Naive thymus-derived CD8-positive, alpha-beta T cell (primary cell): ENCODE measurements around the gene CTSG. TPM values are rescaled to one million over a fixed set of nuclear protein-coding genes. Genes with fewer than 3 reads are reported as not detected.
"Not testable (repeated sequence)": the region's sequence is repeated elsewhere in the genome, so short reads cannot be mapped to it uniquely, and the experiment has no call there.

Source experiments
- ATAC-seq, 2 donors: fragments of 150-1000 bp; cut with Tn5 transposase in 1 of 2; sonication (Bioruptor Pico), chemical (Tn5 transposase) in 1 of 2; 1 replicate in 1 of 2; 2 replicates in 1 of 2; pipeline ENCODE4 v1.10.0; 2021; ENCODE audit warnings: mild to moderate bottlenecking in 2 of 2, moderate library complexity in 2 of 2
- POLR2A ChIA-PET: fragments of 350-600 bp; sonication (Branson Sonifier 250); formaldehyde crosslinking; loops from one replicate; lab custom pipeline; 2021; ENCODE audit warnings: antibody characterized with exemption; lab: Charles Lee
- DNase-seq, 10 donors: peaks; one replicate each; pipeline versions ENCODE4 v3.0.0 to v3.0.0-alpha.2; 2020 to 2022
- H3K27ac Mint-ChIP-seq, 10 donors: one replicate each; pipeline ENCODE4 v1.8.0; 2020 to 2022; ENCODE audit warnings: mild to moderate bottlenecking in 10 of 10, mixed read lengths in 10 of 10, moderate library complexity in 4 of 10, inconsistent platforms in 1 of 10
- H3K27me3 Mint-ChIP-seq, 5 donors: one replicate each; pipeline ENCODE4 v1.8.0; 2021 to 2022; ENCODE audit warnings: mixed read lengths in 5 of 5
- H3K36me3 Mint-ChIP-seq, 3 donors: one replicate each; pipeline ENCODE4 v1.8.0; 2020 to 2022; ENCODE audit warnings: mixed read lengths in 3 of 3, mild to moderate bottlenecking in 2 of 3, inconsistent platforms in 1 of 3
- H3K4me1 Mint-ChIP-seq, 4 donors: one replicate each; pipeline ENCODE4 v1.8.0; 2021 to 2022; ENCODE audit warnings: mixed read lengths in 4 of 4
- H3K4me3 Mint-ChIP-seq, 10 donors: one replicate each; pipeline ENCODE4 v1.8.0; 2020 to 2022; ENCODE audit warnings: mild to moderate bottlenecking in 10 of 10, mixed read lengths in 10 of 10, moderate library complexity in 6 of 10, inconsistent platforms in 1 of 10
- H3K9me3 Mint-ChIP-seq, 9 donors: one replicate each; pipeline ENCODE4 v1.8.0; 2020 to 2022; ENCODE audit warnings: mixed read lengths in 9 of 9, mild to moderate bottlenecking in 3 of 9, inconsistent platforms in 1 of 9, moderate library complexity in 1 of 9
- polyA plus RNA-seq, 3 donors: library from polyadenylated mRNA; unstranded; fragments of 300-500 nt; fragmentation: Illumina TruSeq; gene quantifications; one replicate each; pipeline ENCODE4 v1.2.3, GENCODE V29; 2021
- total RNA-seq, 8 experiments: library from RNA in 2 of 8; stranded (reverse) in 2 of 8; gene quantifications; one replicate each; pipeline ENCODE4 v1.2.3 and lab custom pipeline; 2021 to 2026

The CTSG gene
- total and polyA plus RNA-seq, 5 experiments from 2014 or later, result not detected

DNA sequence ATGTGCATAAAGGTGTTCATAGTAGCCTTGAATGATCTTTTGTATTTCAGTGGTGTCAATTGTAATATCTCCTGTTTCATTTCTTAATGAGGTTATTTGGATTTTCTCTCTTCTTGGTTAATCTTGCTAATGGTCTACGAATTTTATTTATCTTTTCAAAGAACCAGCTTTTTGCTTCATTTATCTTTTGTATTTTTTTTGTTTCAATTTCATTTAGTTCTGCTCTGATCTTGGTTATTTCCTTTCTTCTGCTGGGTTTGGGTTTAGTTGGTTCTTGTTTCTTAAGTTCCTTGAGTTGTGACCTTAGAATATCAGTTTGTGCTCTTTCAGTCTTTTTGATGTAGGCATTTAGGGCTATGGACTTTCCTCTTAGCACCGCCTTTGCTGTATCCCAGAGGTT, 15.0 kb upstream of the CTSG start:
- POLR2A ChIA-PET, DNase-seq, H3K4me3 Mint-ChIP-seq, H3K4me1 Mint-ChIP-seq, H3K27ac Mint-ChIP-seq, ATAC-seq: not testable (repeated sequence)
- peaks cover 3 to 54% (median 40%) of the 10 kb centered on the region in 9 donors for H3K9me3 Mint-ChIP-seq
- H3K27me3 Mint-ChIP-seq, result peaks cover 4 to 23% (median 8%) of the 10 kb centered on the region in 5 donors
- peaks cover 0 to 22% (median 11%) of the 10 kb centered on the region in 3 donors for H3K36me3 Mint-ChIP-seq

DNA sequence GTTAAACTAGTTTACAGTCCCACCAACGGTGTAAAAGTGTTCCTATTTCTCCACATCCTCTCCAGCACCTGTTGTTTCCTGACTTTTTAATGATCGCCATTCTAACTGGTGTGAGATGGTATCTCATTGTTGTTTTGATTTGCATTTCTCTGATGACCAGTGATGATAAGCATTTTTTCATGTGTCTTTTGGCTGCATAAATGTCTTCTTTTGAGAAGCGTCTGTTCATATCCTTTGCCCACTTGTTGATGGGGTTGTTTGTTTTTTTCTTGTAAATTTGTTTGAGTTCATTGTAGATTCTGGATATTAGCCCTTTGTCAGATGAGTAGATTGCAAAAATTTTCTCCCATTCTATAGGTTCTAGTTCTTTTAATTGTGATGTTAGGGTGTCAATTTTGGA, 8.4 kb upstream of the CTSG start:
- not testable (repeated sequence) for H3K27ac Mint-ChIP-seq, DNase-seq

DNA sequence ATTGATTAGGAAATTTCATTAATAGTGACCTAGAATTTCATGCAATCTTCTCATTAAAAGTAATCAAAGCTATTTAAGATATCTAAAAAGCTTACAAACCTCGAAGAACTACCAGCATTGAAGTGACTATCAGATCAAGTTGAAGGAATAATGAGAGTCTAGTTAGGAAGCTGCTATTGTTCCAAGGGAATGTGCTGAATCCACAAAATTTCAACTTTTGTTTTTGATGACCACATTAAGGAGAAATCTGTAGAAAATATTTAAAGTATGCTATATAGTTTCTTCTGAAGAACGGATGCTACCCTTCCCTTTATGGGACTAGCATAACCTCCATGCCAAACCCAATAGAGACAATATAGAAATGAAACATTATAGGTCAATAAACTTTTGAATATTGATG, 2.5 kb upstream of the CTSG start:
- no peak for DNase-seq
- Mint-ChIP-seq H3K9me3 (no peaks in the 10 kb centered on the region), H3K4me3 (no peak overlapping the region), H3K27ac (no peak overlapping the region), H3K27me3 (peaks cover 0 to 8% (median 0%) of the 10 kb centered on the region in 5 donors), H3K36me3 (no peaks in the 10 kb centered on the region), H3K4me1 (peaks cover 0 to 4% (median 0%) of the 10 kb centered on the region in 4 donors)
- no peak for ATAC-seq
- POLR2A ChIA-PET, result no interaction called here

More for the DNA sequence above, 8.4 kb upstream of the CTSG start:
- POLR2A ChIA-PET, ATAC-seq, H3K4me3 Mint-ChIP-seq, H3K27me3 Mint-ChIP-seq, H3K4me1 Mint-ChIP-seq: not testable (repeated sequence)
- Mint-ChIP-seq H3K9me3 (peaks cover 0 to 33% (median 16%) of the 10 kb centered on the region in 9 donors), H3K36me3 (peaks cover 0 to 18% (median 0%) of the 10 kb centered on the region in 3 donors)

DNA sequence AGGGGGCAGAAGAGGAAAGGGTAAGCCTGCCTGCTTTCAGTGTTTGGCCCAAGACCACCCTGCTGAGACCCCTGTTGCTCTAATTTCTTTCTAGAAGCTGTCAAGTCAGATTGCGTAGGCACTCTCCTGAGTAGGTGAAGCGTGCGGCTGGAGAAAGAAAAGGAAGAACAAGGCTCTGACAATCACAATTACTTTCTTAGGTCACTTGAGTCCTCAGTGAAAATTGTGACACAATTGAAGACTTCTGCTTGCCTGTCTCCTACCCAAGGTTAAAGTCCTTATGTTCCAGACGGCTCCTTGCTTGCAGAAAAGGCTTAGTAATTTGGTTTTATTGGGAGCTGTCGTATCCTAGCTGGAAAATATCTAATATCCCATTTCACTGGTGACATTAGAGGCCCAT, 721 bp upstream of the CTSG start:
- Mint-ChIP-seq H3K27ac (no peak overlapping the region), H3K4me1 (peaks cover 0 to 4% (median 0%) of the 10 kb centered on the region in 4 donors), H3K9me3 (no peaks in the 10 kb centered on the region), H3K27me3 (peaks cover 0 to 8% (median 3%) of the 10 kb centered on the region in 5 donors), H3K36me3 (no peaks in the 10 kb centered on the region), H3K4me3 (no peak overlapping the region)
- POLR2A ChIA-PET, result no interaction called here
- no peak for DNase-seq
- ATAC-seq, result no peak

DNA sequence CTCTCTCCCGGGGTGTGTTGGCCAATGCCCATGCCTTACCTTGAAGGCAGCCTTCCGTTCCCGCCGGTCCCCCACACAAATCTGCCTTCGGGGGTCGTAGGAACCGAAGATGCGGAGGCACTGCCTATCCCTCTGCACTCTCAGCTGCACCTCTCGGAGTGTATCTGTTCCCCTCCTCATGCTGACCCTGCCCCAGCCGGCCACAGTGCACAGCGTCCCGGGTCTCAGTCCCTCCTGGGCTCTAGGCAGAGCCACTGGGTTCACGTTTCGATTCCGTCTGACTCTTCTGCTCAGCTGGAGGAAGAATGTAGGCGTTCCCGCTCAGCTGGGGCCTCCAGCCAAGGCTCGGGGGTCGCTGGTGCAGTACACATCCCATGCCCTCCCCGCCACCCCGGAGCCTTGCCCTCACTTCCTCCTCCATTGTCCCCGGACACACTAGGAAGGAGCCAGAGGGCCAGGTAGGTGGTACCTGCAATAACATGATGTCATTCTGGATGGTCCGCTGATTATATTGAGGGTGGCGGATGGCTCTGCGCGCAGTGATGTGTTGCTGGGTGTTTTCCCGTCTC, 1.8 kb downstream of the CTSG start:
- Mint-ChIP-seq H3K9me3 (peaks cover 0 to 13% (median 6%) of the 10 kb centered on the region in 9 donors), H3K27ac (no peak overlapping the region), H3K27me3 (peaks cover 0 to 8% (median 3%) of the 10 kb centered on the region in 5 donors), H3K4me3 (no peak overlapping the region), H3K4me1 (peaks cover 0 to 4% (median under 1%) of the 10 kb centered on the region in 4 donors), H3K36me3 (peaks cover 0 to 8% (median 0%) of the 10 kb centered on the region in 3 donors)
- ATAC-seq (no peak), DNase-seq (no peak)
- POLR2A ChIA-PET, result no interaction called here

DNA sequence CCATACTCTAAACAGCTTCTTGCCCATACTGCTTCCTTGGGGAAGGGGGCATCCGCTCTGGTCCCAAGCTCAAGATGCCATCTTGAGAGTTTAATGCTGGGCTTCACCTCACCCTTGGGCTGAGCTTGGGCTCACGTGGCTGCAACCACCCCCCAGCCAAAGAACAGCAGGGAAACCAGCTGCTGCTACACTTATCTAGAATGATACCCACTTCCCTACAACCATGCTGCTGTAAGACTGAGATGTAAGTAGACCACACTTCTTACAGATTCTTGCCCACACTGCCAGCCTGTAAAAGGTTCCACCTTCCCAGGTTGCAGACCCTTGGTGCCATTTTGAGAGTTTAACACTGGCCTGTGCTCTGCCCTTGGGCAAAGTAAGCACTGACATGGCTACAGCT, 9.7 kb downstream of the CTSG start:
- POLR2A ChIA-PET, result no interaction called here
- Mint-ChIP-seq H3K27ac (no peak overlapping the region), H3K9me3 (peaks cover 13 to 71% (median 44%) of the 10 kb centered on the region in 9 donors), H3K4me1 (peaks cover 0 to 2% (median 0%) of the 10 kb centered on the region in 4 donors), H3K4me3 (no peak overlapping the region), H3K36me3 (peaks cover 2 to 40% (median 21%) of the 10 kb centered on the region in 3 donors), H3K27me3 (peaks cover 0 to 15% (median 9%) of the 10 kb centered on the region in 5 donors)
- ATAC-seq, result no peak
- no peak for DNase-seq

DNA sequence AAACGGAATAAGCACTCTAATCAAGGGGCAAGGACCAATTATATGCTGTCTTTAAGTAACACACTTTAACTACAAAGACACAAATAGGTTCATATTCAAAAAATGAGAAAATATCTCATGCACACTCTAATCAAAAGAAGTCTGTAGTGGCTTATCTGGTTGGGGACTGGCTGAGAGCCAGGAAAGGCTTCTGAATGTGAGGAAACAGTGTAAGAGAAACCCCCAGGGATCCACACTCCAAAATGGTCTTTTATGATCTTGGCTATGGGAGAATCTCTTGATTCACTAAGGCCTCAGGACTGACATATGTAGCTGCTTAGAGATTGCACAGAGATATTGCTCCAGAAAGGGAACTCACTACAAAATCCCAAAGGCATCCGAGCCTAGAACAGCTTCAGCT, 10.3 kb downstream of the CTSG start:
- Mint-ChIP-seq H3K27me3 (peaks cover 0 to 17% (median 11%) of the 10 kb centered on the region in 5 donors), H3K27ac (peak overlapping the region in 1 of 10 donors; percentile 59), H3K36me3 (peaks cover 2 to 40% (median 21%) of the 10 kb centered on the region in 3 donors), H3K9me3 (peaks cover 13 to 72% (median 44%) of the 10 kb centered on the region in 9 donors), H3K4me3 (no peak overlapping the region), H3K4me1 (no peaks in the 10 kb centered on the region)
- POLR2A ChIA-PET, result no interaction called here
- ATAC-seq (no peak), DNase-seq (no peak)

DNA sequence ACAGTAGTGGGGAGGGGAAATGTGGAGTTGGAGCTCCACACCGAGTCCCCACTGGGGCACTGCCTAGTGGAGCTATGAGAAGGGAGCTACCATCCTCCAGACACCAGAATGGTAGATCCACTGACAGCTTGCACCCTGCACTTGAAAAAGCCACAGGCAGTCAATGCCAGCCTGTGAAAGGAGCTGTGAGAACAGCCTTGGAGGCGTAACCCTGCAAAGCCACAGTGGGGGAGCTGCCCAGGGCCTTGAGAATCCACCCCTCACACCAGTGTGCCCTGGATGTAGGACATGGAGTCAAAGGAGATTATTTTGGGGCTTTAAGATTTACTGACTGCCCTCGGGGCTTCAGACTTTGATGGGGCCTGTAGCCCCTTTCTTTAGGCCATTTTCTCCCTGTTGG, 12.5 kb downstream of the CTSG start:
- POLR2A ChIA-PET, result no interaction called here
- H3K4me1 Mint-ChIP-seq, result no peaks in the 10 kb centered on the region
- H3K27ac Mint-ChIP-seq, result no peak overlapping the region
- peaks cover 11 to 54% (median 37%) of the 10 kb centered on the region in 9 donors for H3K9me3 Mint-ChIP-seq
- H3K36me3 Mint-ChIP-seq, result peaks cover 2 to 32% (median 21%) of the 10 kb centered on the region in 3 donors
- H3K4me3 Mint-ChIP-seq, result no peak overlapping the region
- no peak for ATAC-seq
- no peak for DNase-seq
- H3K27me3 Mint-ChIP-seq, result peaks cover 0 to 28% (median 11%) of the 10 kb centered on the region in 5 donors

DNA sequence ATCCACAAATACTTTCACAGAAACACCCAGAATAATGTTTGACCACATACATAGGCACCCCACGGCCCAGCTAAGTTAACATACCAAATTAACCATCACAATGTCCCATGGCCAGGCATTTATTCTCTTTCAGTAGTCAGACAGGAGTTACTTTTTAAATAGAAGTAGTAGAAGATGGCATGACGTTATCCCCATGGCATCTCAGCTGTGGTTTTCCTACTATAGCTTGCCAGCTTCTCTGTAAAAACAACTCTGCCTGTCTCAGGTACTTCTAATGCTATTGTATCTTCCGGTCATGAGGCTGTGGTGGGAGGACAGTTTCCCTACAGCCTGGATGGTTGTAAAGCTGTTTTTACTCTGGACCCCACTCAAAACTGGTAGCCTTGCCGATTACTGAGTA, 19.3 kb downstream of the CTSG start:
- DNase-seq, result no peak
- ATAC-seq, result no peak
- Mint-ChIP-seq H3K27ac (no peak overlapping the region), H3K9me3 (peaks cover 0 to 25% (median 9%) of the 10 kb centered on the region in 9 donors), H3K4me1 (no peaks in the 10 kb centered on the region), H3K27me3 (peaks cover 0 to 14% (median 12%) of the 10 kb centered on the region in 5 donors), H3K4me3 (no peak overlapping the region), H3K36me3 (peaks cover 2 to 21% (median 2%) of the 10 kb centered on the region in 3 donors)
- POLR2A ChIA-PET, result no interaction called here

DNA sequence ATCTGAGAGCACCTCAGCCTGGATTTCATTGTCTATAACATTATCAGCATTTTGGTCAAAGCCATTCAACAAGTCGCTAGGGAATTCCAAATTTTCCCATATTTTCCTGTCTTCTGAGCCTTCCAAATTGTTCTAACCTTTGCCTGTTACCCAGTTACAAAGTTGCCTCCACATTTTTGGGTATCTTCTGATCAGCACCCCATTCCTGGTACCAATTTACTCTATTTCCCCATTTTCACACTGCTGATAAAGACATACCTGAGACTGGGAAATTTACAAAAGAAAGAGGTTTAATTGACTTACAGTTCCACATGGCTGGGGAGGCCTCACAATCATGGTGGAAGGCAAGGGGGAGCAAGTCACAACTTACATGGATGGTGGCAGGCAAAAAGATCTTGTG, 27.0 kb downstream of the CTSG start:
- H3K27ac Mint-ChIP-seq, POLR2A ChIA-PET, H3K4me1 Mint-ChIP-seq, H3K4me3 Mint-ChIP-seq, H3K27me3 Mint-ChIP-seq, DNase-seq, ATAC-seq: not testable (repeated sequence)
- Mint-ChIP-seq H3K9me3 (peaks cover 17 to 89% (median 61%) of the 10 kb centered on the region in 9 donors), H3K36me3 (peaks cover 0 to 52% (median 22%) of the 10 kb centered on the region in 3 donors)

DNA sequence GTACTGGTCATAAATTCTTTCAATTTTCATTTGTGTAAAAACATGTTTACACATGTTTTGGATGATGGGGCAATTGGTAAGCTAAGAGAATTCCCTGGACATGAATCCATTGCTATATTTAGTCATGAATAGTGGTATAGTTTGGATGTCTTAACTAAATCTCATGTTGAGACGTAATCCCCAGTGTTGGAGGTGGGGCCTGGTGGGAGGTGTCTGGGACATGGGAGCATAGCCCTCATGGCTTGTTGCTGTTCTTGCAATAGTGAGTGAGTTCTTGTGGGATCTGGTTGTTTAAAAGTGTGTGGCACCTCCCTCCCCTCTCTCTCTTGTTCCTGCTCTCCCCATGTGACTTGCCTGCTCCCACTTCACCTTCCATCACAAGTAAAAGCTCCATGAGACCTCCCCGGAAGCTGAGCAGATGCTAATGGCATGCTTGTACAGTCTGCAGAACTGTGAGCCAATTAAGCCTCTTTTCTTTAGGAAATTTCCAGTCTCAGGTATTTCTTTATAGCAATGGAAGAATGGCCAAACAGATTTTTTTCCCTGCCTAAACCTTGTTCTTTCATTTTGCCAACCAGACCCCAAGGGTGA, 33.6 kb downstream of the CTSG start:
- POLR2A ChIA-PET, result no interaction called here
- Mint-ChIP-seq H3K4me3 (no peak overlapping the region), H3K9me3 (peaks cover 0 to 62% (median 31%) of the 10 kb centered on the region in 9 donors), H3K4me1 (no peaks in the 10 kb centered on the region), H3K36me3 (peaks cover 0 to 34% (median 14%) of the 10 kb centered on the region in 3 donors), H3K27me3 (peaks cover 0 to 26% (median 1%) of the 10 kb centered on the region in 5 donors), H3K27ac (no peak overlapping the region)
- DNase-seq (no peak), ATAC-seq (no peak)

DNA sequence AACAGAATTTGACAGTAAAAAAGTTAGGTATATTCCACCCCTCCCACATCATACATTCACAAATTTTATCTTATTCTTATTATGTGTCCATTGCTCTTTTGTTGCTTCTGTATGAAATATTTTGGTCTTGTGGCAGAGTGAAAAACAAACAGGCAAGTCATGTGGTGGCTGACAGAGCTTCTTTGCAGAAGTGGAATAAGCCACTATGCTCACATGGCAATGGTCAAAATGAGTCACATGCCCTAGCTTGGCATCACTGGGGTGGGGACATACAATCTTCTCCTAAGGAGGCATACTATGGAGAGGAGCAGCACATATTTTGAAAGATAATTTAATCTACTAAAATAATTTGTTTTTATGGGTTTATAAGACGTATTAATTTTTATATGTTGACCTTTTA, 40.3 kb downstream of the CTSG start:
- Mint-ChIP-seq H3K27ac (no peak overlapping the region), H3K36me3 (no peaks in the 10 kb centered on the region), H3K4me3 (no peak overlapping the region), H3K27me3 (peaks cover 0 to 26% (median 4%) of the 10 kb centered on the region in 5 donors), H3K4me1 (no peaks in the 10 kb centered on the region), H3K9me3 (peaks cover 0 to 11% (median 1%) of the 10 kb centered on the region in 9 donors)
- POLR2A ChIA-PET, result no interaction called here
- ATAC-seq (no peak), DNase-seq (no peak)

DNA sequence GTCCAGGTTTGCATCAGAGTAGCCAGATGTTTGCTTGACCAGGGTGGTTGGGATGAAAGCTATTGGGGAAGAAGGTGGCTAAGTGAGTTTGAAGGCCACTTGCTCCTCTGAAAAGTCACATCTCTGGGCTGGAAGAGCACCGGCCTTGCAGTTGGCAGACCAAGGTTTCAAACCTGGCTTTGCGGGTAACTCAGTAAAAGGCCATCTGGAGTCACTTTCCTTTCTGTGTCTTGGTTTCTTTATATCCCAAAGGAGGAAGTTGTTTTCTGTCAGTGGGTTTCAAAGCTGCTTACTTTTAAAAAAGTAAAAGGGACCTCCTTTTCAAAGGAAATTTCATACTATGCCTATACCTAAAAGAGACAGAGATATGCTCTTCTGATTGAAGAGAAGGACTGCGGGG, 41.8 kb downstream of the CTSG start:
- no peaks in the 10 kb centered on the region for H3K36me3 Mint-ChIP-seq
- no peak overlapping the region for H3K27ac Mint-ChIP-seq
- no peaks in the 10 kb centered on the region for H3K4me1 Mint-ChIP-seq
- POLR2A ChIA-PET, result no interaction called here
- no peak for ATAC-seq
- H3K4me3 Mint-ChIP-seq, result no peak overlapping the region
- peaks cover 0 to 11% (median 1%) of the 10 kb centered on the region in 9 donors for H3K9me3 Mint-ChIP-seq
- DNase-seq, result no peak
- H3K27me3 Mint-ChIP-seq, result peaks cover 0 to 22% (median 4%) of the 10 kb centered on the region in 5 donors
